ENCODE results near the gene MAN2B2. TPM values are rescaled to one million over a fixed set of nuclear protein-coding genes. Genes with fewer than 3 reads are reported as not detected.

MAN2B2 gene
- total and polyA plus RNA-seq, 2 of the 4 experiments (the other 2 are of a cell fraction) = 13.4 to 34.1 TPM

DNA sequence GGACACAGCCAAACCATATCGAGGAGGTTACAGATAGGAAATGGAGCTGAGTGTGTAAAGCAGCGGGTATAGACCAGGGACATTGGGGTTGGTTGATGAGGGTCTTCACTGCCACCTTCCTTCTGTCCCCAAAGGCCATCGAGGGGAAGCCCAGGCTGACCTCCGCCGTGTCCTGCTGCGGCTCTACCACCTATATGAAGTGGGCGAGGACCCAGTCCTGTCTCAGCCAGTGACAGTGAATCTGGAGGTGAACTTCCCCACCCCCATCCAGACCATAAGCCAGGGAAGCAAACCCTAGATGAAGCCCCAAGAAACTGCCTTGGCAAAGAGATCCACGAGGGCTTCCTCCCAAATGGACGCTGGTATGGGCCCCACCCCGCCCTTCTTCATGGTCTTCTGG is 42.3 kb downstream of the MAN2B2 start:
- no peak overlapping the region for H3K4me3 ChIP-seq (ENCODE audit: insufficient read depth, low read depth, low read length)
- H3K9ac ChIP-seq (ENCODE audit: low read depth, low read length) = no peak overlapping the region
- H3K23ac ChIP-seq (ENCODE audit: low read depth, low read length) = no peak overlapping the region
- no peak overlapping the region for H4K8ac ChIP-seq (ENCODE audit: low read depth in 2 of 2, low read length in 2 of 2)
- no peak overlapping the region for H3K14ac ChIP-seq (replicated peaks; ENCODE audit: low read depth, low read length)
- no peak overlapping the region for H2BK5ac ChIP-seq (ENCODE audit: low read depth, low read length, poor library complexity, severe bottlenecking)
- no peak overlapping the region for H2BK120ac ChIP-seq (ENCODE audit: low read depth, low read length)
- ChIA-PET POLR2A (ENCODE audit: unreplicated experiment) (no interaction called here), CTCF (no interaction called here)
- no peak overlapping the region for H2AFZ ChIP-seq (replicated peaks; ENCODE audit: low read length, poor library complexity)
- H3K27me3 ChIP-seq (ENCODE audit: control insufficient read depth, insufficient read depth, low read length) = no peaks in the 10 kb centered on the region
- ATAC-seq (ENCODE audit: low read depth) (no peak), DNase-seq (no peak)
- no peak overlapping the region for H2AK5ac ChIP-seq (ENCODE audit: low read depth, low read length)
- no peaks in the 10 kb centered on the region for H3K9me3 ChIP-seq (ENCODE audit: control insufficient read depth, insufficient read depth, low read length)
- no TSS peak for BruUV-seq (replicated peaks)
- H3K36me3 ChIP-seq (ENCODE audit: control insufficient read depth, insufficient read depth, low read length) = peaks cover 51% of the 10 kb centered on the region
- H3K18ac ChIP-seq (ENCODE audit: low read depth, low read length) = no peak overlapping the region
- H2BK15ac ChIP-seq (ENCODE audit: low read depth, low read length) = no peak overlapping the region
- intact Hi-C loops (cut with micrococcal nuclease) (no loop called here), in situ Hi-C loops (cut with MboI; ENCODE audit: low sequenced_read_pairs) (no loop called here), dilution Hi-C loops (cut with HindIII; ENCODE audit: low sequenced_read_pairs, unreplicated experiment) (no loop called here)
- H3K4me1 ChIP-seq (ENCODE audit: control insufficient read depth, insufficient read depth, low read length) = no peaks in the 10 kb centered on the region
- WGBS, 2 experiments (ENCODE audit: extremely low coverage in 2 of 2, insufficient read length in 1 of 2) = no CpG with 5 or more reads among the region's 10 CpGs
- no peak overlapping the region for H3K27ac ChIP-seq (ENCODE audit: insufficient read depth, low read length)
- H4K91ac ChIP-seq (ENCODE audit: insufficient read depth, low read depth, low read length) = no peak overlapping the region
- H4K5ac ChIP-seq (ENCODE audit: low read depth, low read length) = no peak overlapping the region
- H4K20me1 ChIP-seq (ENCODE audit: insufficient read depth, low read length) = no peaks in the 10 kb centered on the region
- no peak overlapping the region for H2AK9ac ChIP-seq (replicated peaks; ENCODE audit: low read depth, low read length, poor library complexity)
- TF ChIP-seq CEBPB (IDR thresholded peaks at IDR 0.05; ENCODE audit: low read depth, low read length) (no peak), MAFK (IDR thresholded peaks at IDR 0.05; ENCODE audit: low read depth, low read length) (no peak), BHLHE40 (IDR thresholded peaks at IDR 0.05; ENCODE audit: low read depth, low read length) (no peak), SMC3 (IDR thresholded peaks at IDR 0.05; ENCODE audit: low read depth, low read length) (no peak)
- TF ChIP-seq, protein P1, sequence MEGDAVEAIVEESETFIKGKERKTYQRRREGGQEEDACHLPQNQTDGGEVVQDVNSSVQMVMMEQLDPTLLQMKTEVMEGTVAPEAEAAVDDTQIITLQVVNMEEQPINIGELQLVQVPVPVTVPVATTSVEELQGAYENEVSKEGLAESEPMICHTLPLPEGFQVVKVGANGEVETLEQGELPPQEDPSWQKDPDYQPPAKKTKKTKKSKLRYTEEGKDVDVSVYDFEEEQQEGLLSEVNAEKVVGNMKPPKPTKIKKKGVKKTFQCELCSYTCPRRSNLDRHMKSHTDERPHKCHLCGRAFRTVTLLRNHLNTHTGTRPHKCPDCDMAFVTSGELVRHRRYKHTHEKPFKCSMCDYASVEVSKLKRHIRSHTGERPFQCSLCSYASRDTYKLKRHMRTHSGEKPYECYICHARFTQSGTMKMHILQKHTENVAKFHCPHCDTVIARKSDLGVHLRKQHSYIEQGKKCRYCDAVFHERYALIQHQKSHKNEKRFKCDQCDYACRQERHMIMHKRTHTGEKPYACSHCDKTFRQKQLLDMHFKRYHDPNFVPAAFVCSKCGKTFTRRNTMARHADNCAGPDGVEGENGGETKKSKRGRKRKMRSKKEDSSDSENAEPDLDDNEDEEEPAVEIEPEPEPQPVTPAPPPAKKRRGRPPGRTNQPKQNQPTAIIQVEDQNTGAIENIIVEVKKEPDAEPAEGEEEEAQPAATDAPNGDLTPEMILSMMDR (conservative IDR thresholded peaks at IDR 0.05; ENCODE audit: low read depth, low read length) = no peak
- H2BK20ac ChIP-seq (ENCODE audit: low read depth, low read length) = no peak overlapping the region
- no peak overlapping the region for H3K56ac ChIP-seq (ENCODE audit: extremely low read depth, insufficient read depth, low read length)
- no peak overlapping the region for H3K4me2 ChIP-seq (ENCODE audit: low read depth, low read length)
- H3K79me1 ChIP-seq (ENCODE audit: low read depth in 1 of 2, low read length in 2 of 2) = no peaks in the 10 kb centered on the region
- H3K4ac ChIP-seq (ENCODE audit: low read depth, low read length) = no peak overlapping the region
- H3K9me1 ChIP-seq (ENCODE audit: insufficient read depth, low read length) = no peaks in the 10 kb centered on the region; the same call in 1 of the 2 replicates

Data from IMR-90 (cell line).